Measurements from ENCODE around the gene C2orf78.
"Not testable (repeated sequence)": the region's sequence is repeated elsewhere in the genome, so short reads cannot be mapped to it uniquely, and the experiment has no call there.

The C2orf78 gene

DNA sequence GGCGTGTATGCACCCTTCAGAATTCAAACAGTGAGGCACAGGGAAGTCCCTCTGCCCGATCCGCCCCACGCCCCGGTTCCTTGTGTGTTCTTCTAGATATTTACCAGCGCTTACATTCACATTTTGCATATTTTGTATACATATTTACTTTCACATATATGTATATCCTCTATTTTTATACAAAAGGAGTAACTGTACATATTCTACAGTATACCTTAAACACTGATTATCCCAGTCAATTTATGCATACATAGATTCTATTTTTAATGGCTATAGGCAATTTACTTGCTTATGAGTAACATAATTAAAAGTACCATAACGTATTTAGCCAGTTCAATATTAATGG, 3.8 kb upstream of the C2orf78 start:
- no peak for DNase-seq (ENCODE audit: low read depth)

DNA sequence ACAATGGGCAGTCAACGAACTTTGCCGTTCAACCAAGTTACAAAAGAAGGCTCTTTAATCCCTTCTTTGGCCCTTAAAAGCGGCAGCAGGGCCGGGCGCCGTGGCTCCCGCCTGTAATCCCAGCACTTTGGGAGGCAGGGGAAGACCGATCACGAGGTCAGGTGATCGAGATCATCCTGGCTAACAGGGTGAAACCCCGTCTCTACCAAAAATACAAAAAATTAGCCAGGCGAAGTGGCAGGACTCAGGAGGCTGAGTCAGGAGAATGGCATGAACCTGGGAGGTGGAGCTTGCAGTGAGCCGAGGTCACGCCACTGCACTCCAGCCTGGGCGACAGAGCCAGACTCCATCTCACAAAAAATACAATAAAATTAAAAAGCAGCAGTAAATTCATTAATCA, 581 bp upstream of the C2orf78 start:
- not testable (repeated sequence) for DNase-seq (ENCODE audit: low read depth)

DNA sequence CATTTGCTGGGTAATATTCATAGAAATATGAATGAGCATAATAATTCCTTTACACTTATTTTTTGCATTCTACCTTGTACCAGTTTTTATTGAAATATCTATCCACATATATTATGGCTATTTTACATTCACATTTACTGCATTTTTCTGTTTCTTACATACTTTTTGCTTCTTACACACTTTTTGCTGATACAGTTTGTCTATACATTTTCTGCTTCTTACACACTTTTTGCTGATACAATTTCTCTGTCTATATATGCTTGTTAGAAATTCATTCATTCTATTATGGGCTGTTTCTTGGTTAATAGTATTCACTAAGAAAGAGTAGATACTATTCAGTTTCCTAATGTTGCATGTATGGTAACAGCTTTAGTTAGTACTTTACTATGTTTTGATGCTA, 27.9 kb downstream of the C2orf78 start:
- DNase-seq (ENCODE audit: low read depth) = no peak

DNA sequence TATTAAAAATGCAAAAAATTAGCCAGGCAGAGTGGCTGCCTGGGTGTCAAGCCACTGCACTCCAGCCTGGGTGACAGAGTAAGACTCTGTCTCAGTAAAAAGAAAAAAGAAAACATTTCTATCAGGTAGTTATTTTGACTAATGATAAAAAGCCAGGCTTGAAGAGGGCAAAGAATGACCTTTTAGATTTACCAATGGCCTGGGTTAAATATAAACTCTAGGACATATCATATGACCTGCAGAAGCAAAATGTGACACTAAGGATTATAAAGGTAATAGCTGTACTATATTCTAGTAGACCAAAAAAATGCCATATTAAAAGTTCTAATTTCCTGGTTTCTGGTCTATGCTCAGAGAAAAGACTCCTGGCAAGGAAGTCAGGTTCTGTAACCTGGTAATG, 28.7 kb downstream of the C2orf78 start:
- DNase-seq (ENCODE audit: low read depth) = no peak

DNA sequence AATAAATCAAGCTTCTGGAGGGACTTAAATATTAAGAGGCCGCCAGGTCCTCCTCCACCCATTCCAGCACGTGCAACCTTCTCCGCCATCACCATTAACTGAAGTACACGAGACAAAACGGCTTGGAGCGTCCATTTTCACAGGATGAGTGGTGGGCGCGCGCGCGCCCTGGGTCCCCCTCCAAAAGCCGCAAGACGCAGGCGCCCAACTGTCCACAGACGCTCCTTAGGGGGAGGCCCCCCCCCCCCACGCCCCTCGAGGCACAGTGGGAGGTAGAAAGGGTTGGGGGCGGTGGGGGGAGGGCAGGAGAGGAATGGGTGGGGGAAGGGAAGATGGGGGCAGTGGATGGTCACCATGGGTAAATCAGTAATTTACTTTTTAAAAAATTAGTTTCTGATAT, 34.3 kb downstream of the C2orf78 start:
- DNase-seq (ENCODE audit: low read depth) = no peak

DNA sequence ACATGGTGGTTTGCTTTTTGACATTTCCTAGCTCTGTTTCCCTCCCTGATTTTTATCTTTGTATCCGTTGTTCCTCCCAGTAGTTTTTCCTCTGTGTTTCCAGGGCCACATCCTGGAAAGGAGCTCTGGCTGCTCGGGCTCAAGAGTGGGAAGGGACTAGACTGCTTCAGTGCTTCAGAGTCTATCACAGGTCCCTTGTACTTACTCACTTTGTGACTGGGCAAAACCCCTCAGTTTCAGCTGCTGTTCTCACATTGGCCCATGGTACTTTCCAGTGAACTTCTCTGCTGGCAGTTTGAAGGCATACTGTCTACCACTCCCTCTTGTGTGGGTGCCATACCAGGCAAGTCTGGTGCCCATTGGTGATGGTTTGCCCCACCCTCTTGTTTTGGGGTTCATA, 37.2 kb downstream of the C2orf78 start:
- no peak for DNase-seq (ENCODE audit: low read depth)

DNA sequence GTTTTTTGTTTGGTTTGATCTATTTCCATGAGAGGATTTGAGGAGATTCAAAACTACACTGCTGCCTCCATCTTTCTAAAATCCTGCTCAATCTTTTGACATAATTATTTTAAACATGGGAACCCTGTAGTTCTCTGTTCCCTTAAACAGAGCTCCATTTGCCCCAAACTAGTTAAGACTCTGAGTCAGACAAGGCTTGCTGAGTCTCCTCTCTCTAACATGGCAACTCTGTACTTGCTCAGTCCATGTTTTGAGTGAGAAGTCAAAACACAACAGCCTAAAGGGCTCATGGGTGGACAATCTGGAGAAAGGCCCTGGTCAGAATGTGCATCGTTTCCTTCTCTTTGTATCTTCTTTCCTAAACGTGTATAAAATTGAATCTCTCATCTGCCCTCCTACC, 37.7 kb downstream of the C2orf78 start:
- no peak for DNase-seq (ENCODE audit: low read depth)

DNA sequence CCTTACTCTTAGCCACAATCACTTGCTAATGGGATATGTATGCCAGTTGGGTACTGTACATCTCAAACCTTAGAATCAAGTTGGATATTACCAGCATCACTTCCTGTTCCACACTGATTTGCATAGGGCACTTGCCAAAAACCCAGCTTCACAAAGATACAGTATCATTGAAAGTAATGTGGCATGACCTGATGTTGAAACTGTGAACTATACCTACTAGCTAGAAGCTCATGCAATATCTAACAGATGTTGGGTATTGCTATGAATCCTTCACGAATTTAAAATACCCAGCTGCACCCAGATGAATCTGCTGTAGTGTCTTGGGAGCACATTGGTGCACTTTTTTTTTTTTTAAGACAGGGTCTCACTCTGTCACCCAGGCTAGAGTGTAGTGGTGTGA, 38.3 kb downstream of the C2orf78 start:
- no peak for DNase-seq (ENCODE audit: low read depth)

DNA sequence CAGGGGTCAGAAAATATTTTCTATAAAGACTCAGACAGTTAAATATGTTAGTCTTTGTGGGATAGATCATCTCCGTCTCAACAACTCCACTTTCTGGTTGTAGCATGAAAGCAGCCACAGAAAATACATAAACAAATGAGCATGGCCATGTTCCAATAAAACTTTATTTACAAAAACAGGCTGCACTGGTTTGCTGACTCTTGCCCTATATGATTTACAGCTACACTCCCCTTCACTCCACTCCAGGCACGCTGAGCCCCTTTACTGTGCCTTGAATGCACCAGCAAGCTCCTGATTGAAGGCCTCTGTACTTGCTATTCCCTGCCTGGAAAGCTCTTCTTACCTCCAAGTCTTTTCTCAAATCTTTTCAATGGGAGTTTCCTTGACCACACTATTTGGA, 39.0 kb downstream of the C2orf78 start:
- DNase-seq (ENCODE audit: low read depth) = no peak

DNA sequence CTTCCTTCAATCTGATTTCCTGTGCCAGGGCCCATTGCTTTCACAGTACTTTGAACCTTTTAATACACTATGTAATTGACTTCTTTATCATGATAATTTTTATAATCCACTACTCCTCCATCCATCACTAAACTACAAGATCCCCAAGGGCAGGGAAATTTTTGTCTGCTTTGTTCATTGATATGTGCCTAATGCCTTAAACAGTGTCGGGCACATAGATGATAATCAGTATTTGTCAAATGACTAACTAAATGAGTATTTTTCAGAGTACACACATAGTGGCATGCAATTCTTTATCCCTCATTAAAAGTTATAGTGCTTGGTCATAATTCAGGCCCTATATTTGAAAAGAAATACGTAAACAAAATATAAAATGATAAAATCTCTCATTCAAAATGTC, 39.4 kb downstream of the C2orf78 start:
- DNase-seq (ENCODE audit: low read depth) = no peak

DNA sequence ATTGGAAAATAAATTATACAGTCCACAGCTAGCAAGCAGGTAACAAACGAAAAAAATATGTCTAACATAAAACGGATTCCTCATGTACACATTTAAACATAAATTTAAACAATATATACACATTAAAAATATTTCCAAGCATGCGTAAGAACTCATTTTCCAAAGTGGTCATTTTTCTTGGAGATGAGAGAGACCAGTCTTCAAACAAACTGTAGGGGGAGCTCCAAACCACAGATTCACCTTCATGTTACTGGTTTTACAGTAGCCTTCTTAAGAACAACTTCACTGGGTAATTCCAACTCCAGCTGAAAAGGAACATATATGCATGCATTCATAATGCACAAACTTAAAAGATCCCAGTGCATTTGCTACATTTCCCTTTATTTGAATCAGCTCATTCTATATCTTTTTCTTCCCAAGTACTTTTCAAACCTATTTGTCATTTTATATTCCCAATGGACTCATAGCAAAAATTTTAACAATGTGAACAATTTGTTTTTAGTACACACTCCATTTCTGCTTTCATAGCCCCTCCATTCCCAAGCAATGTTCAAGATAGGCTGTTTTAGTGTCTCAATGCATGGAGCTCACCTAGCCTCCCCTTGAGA, 40.0 kb downstream of the C2orf78 start:
- DNase-seq (ENCODE audit: low read depth) = peak; percentile 92

DNA sequence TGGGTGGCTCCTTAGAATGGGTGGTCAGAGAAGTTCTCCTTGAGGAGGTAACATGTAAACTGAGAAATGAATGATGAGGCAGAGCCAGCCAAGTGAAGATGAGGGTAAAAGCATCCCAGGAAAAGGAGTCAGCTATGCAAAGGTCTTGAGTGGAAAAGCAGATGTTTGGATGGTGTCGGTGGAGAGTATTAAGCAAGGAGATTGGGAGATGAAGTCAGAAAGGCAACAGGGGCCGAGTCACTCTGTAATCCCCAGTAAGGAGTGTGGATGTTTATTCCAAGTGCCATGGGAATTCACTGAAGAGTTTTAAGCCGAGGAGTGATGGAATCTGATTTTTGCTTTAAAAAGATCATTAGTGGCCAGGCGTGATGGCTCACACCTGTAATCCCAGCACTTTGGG, 41.4 kb downstream of the C2orf78 start:
- no peak for DNase-seq (ENCODE audit: low read depth)

DNA sequence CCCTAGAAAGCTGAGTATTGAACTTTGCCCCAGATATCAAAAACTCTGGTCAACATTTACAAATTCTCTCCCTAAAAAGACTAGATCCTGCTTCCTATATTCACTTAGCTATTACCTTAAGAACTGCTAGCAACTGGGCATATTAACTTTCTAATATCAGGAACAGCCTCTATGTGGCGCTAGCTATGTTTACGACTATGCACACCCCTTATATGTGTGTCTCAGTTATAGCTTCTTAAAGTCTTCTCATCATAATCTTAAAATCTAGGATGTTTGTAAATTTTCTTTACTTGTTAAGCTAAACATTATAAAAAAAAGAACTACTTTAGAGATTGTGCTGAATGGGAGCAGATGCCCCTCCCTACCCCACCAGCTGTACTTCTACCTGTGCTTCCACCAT, 43.0 kb downstream of the C2orf78 start:
- no peak for DNase-seq (ENCODE audit: low read depth)

DNA sequence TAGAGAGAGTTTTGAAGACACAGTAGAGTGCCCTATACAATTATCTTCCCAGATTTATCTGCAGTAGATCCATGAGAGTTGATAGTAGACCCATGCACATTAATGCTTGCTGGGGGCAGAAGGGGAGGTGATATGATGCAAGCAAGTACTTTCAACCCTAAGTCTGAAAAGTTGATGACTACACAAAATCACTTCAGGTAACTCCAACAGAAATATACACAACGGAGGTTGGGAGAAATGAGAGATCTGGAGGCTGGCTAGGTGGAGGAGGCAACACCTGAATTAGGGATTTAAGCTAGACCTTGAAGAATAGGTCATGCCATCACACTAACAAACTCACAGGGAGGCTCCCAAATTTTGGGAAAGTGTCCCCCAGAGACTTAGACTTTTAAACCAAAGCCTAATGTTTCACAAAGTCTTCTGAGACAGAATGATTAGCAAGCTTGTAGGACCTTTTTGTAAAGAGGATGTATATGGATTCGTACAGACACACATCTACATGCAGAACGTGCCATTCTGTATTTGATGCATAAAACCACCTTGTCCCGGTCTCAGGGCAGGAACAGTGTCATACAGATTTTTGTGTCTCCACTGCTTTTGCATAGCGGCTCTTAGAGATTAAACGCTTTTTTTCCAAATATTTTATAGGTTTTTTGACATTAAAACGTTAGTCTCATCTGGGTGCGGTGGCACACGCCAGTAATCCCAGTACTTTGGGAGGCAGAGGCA, 43.8 kb downstream of the C2orf78 start:
- DNase-seq (ENCODE audit: low read depth) = no peak

DNA sequence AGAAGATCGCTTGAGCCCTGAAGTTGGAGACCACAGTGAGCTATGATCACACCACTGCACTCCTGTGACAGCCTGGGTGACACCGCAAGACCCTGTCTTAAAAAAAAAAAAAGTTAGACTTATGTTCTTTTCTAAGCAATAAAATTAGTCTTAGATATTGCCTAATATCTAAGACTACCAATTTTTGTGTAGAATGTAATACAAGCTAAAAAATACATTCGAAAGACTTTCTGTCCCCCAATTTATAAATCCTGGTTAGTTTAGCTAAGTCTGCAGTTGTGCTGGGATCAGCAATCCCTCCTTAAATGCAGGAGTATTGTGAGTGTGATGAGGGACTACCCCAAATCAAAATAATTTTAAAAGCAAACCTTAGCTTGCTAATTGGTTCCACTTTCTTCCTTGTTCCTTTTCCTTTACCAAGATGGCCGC, 44.4 kb downstream of the C2orf78 start:
- no peak for DNase-seq (ENCODE audit: low read depth)

DNA sequence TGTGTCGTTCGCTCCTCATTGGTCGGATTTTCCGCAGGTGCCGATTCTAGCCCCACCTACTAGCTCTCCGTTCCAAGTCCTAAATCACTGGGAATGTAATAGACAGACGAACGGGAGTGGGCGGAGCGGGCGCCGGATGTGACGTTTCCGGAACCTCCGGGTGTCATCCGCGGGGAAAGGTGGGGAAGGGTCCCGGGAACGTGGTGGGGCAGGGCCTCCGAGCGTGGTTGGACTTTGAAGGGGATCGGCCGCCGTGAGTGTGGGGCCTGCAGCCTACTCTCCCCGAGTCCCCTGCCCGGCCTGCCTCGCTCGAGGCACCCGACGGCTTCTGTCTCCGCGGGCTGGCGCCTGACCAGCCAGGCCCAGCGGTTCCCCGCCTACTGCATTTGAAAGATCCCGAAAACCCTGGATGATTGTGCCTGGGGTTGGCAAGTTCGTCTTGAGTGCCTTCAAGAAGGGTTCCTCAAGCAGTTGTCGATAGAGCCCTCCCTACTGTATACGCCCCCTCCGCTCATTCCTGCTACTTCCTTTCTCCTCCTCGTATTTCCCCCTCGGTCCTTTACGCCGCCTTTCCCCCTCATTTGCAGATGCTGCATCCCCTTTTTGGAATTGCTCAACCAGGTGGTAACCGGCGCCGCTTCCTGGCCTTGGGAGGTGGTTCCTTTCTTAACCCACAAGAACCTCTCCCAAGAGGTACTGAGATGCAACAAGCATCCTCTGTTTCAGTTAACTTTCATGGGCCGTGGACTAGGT, 45.0 kb downstream of the C2orf78 start, which contains the start of gene STAMBP:
Gene STAMBP (plus strand): TSS at position 144 of the 753 bp plus-strand sequence. CDS start 1,896 bp downstream, outside the sequence.
- DNase-seq (ENCODE audit: low read depth) = peak; percentile 92

DNA sequence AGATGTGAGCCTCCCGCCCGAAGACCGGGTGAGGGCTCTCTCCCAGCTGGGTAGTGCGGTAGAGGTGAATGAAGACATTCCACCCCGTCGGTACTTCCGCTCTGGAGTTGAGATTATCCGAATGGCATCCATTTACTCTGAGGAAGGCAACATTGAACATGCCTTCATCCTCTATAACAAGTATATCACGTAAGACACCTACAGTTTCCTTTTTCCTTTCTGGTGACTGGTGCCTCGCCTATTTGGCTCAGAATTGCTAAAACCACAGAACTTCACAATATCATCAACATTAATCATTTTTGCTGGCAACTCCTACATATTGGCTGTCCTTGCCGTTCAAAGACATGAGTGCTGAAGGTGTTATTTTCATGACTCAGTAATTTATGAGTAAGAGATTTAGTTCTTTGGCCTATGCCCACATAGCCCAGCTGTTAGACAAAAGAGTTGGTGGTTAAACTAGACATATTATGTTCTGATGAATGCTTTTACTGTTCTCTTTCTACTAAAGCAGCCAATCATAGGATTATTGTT, 47.0 kb downstream of the C2orf78 start:
- DNase-seq (ENCODE audit: low read depth) = peak; percentile 47

DNA sequence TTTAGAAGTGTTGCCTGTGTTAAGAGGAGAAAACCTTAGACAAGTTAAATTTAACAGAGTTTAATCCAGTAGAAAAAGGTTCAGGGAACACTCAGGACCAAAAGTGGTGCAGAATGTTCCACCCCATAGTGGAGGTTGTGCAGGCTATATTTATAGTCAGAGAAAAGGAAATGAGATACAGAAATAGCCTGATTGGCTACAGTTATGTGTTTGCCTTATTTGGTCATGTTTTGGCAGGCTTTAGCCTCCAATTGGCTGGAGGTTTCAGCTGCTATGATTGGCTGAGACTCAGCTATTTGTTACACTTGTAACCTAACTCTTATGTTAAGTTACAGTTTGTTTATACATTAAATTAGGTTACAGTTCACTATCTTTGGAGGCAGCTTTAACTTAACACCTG, 48.9 kb downstream of the C2orf78 start:
- peak; percentile 30 for DNase-seq (ENCODE audit: low read depth)

DNA sequence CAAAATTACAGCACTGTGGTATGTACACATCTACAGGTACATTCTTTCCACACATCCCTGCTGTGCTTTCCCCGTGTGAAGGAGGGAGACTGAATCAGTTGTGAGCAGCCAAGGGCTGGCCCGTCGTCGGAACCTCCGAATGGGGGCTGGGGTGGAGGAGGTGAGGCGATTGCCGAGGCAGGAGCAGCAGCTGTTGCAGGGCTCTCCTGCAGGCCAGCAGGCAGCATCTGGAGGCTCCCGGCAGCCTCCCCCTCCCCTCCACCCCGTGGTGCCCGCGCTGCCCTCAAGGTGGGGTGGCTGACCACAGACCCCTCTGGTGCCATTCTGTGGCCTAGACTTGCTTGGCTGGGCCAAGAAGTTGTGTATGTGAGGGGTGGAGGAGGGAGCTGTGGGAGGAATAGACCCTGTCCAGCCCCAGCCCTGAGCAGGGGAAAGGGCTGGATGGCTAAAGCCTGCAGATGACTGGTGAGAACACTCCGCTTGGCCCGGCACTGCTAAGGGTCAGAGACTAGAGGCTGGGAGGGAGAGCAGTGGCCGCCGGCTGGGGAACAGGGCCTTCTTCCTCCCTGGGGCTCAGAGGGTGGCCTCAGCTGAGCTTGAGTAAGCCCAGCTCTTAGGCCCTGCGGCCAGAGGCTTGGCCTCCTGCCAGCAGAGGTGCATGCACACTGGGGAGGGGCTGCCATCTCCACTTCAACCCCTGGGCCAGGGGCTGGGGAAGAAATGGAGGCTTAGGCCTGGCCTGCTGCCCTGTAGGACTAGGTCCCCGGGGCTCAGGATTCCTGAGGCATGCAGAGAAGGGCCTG, 52.4 kb downstream of the C2orf78 start:
- DNase-seq (ENCODE audit: low read depth) = no peak

DNA sequence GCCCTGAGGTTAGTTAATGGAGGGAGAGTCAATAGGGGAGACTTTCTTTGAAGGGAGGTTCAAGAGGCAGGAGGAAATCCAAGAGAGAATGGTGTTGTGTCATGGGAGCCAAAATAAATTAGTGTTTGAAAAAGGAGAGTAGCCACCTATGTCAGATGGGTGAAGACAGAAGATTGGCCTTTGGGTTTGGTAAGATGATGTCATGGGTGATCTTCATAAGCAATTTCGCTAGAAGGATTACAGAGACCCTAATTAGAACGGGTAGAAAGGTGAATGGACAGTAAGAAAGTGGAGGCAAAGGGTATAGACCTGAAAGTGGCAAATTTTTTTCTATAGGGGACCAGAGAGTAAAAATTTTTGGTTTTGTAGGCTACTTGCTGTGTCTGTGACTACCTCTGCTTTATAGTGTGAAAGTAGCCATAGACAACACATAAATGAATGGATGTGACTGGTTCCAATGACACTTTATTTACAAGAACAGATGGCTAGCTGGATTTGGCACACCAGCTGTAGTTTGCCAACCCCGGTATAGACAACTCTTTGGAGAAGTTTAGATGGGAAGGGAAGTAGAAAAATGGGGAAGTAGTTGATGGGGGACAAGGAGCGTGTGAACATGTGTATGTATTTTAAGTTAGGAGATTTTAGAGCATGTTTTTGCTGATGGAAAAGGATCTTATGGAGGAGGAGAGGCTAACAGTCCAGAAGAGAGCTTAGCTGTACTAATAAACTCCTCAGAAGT, 54.0 kb downstream of the C2orf78 start:
- no peak for DNase-seq (ENCODE audit: low read depth)

DNA sequence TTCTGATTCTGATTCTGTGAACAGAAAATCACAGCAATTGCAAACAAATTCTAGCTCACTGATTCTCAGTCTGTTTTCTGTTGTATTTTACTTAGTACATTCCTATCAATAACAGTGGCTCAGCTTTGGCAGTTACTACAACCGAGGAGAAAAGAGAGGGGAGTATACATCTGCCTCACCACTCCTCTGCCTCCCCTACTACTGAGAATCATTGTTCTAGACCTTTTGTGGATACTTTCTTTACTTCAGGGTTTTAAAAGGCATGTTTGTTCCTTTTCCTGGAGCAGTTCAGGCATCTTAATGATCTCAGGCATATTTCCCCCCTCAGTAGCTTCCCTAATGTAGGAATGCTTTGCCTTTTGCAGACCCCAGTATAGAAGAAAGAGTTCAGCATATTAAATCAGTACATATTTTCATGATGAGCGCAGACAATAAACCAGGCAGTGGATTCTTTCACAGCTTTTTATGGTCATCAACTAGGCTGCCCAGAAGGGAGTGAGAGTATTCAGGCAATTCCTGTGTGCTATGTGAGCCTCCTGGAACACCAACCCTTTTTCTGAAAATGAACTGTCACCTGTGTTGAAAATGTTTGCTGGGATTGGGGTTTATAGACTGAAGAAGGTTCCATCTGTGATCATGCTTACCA, 55.0 kb downstream of the C2orf78 start:
- no peak for DNase-seq (ENCODE audit: low read depth)

Data from fibroblast of the conjunctiva (primary cell).